ENCODE measurements around the gene RHO.

The RHO gene

DNA sequence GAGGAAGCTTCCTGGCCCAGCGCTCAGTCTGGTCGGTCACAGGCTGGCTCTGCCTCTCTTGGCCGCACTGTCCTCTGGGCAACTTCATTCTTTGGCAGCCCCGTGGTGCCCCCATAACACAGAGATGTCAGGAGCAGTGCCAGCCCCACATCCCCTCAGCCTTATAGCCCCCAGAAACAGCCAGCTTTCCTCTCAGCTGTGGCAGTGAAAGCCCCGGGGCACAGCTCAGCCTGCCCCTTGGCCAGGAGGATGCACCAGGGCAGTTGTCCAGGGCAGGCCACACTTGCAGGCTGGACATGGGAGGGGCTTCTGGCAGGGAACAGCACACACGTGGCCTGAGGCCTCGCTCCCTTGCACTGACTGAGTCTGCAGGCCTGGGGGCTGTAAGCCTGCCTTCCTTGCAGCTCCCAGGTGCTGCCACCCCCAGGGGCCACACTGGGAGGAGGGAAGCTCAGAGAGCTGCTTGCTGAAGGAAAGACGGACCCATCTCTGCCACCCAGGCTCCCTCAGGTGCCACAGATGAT, 10.3 kb upstream of the RHO start:
- Histone ChIP-seq H3K4me3 (no peak overlapping the region), H3K27ac (no peak overlapping the region)

DNA sequence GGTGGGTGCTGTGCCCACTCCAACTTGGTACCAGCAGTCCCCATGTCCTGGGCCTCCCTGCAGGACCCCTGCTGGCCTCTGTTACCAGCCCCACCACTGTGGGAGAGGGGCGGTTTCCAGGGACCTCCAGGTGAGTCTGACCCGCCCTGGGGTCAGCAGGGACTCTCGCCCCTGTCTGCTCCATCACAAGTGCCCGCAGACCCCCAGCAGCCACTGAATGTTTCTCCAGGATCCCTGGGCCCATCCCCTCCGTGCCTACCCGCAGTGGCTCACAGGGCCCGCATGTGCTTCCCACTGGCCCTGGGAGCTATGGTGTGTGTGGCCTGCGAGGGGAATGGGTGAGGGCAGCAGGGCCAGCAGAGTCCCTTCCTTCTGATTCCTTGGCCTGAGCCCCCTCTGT, 9.9 kb upstream of the RHO start:
- Histone ChIP-seq H3K4me3 (no peak overlapping the region), H3K27ac (no peak overlapping the region)

DNA sequence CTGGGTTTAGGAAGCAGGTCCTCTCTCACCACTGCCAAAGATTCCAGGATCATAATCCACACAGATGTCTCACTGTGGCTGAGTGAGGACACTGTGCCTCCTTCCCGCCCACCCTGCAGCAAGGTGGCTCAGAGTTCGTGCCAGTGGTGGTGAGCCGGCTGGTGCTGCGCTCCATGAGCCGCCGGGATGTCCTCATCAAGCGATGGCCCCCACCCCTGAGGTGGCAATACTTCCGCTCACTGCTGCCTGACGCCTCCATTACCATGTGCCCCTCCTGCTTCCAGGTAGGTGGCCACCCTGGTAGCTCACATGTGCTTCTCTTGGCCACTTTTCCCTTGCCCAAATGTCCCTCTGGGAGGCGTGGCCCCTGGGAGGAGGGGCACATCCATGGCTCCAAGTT, 9.0 kb upstream of the RHO start:
- Histone ChIP-seq H3K4me3 (no peak overlapping the region), H3K27ac (no peak overlapping the region)

DNA sequence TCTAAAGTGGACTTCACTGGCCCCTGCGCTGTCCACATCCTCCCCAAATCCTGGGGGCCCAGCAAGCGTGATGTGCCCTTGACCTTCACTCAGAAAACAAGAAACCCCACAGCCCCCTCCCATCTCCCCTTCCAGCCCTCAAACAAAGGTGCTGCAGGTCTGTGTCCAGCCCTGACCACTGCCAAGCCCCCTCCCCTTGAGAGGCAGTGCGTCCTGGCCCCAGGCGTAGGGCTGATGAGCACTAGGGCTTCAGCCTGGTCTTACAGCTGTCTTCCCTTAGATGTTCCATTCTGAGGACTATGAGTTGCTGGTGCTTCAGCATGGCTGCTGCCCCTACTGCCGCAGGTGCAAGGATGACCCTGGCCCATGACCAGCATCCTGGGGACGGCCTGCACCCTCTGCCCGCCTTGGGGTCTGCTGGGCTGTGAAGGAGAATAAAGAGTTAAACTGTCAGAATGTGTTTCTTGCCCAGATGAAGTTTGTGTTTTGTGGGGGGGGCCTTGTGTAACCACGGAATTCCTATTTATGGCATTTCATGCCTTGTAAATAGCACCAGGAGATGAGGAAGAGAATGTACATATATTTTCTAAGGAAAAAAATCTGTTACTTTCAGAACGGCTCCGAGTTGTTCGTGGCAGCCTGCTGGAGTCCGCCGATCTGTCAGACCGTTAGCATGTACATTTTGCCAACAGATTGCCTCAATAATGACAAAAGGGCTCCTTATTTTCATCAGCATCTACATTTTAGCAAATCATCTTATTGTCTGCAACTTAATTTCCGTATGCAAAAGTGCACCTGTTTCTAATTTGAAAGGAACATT, 8.3 kb upstream of the RHO start:
- H3K4me3 ChIP-seq = no peak overlapping the region
- no peak overlapping the region for H3K27ac ChIP-seq

DNA sequence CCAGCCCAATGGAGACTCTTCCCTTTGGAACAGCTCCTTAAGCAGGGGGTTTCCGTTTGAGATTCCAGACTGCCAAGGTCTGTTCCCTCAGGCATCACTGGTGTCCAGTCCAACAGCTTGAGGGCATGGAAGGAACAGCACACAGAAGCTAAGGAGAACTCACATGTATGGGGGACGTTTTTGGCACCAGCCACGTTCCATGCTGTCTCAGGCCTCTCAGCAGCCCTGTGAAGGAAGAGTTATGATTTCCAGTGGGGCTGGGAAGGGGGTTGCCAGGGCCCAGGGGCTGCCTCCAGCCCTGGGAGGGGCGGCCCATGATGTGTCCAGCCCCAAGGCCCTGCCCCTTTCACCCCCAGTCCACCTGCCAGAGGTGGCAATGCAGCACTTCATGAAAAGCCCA, 7.5 kb upstream of the RHO start:
- H3K4me3 ChIP-seq = no peak overlapping the region
- H3K27ac ChIP-seq = no peak overlapping the region

DNA sequence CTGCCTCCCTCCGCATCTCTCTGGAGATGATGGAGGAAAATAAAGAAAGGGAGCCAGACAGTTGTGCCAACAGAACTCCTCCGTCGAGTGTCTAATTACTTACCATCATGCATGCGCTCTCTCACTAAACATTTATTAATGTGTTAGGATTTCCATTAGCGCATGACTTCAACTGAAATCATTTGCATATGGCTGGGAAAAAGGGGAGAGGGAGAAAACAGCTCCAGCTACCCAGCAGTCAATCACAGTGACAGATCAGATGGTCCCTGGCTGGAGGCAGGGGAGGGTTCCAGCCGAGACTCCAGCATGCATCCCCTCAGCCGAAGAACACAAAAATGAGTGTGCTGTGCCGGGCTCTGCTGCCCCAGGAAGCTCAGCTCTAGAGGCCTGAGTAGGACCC, 6.8 kb upstream of the RHO start:
- Histone ChIP-seq H3K27ac (no peak overlapping the region), H3K4me3 (no peak overlapping the region)

DNA sequence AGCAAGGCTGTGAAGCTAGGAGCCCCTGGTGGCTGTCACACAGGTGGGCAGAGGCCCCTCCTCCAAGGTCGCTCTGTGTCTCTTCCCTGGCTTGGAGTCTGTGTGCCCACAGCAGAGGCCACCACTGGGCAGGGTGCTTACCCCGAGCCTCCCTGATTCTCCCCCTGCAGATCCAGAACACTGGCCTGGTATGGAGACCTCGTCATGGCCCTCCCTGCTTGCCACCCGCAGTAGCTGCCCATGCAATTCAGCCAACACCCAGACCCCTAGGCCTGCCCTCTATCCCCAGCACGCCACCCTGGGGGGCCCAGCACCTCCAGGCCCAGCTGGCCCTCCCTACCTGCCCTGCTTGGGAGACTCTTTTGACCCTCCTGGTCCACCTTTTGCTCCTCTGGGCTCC, 5.5 kb upstream of the RHO start:
- no peak overlapping the region for H3K4me3 ChIP-seq
- no peak overlapping the region for H3K27ac ChIP-seq

DNA sequence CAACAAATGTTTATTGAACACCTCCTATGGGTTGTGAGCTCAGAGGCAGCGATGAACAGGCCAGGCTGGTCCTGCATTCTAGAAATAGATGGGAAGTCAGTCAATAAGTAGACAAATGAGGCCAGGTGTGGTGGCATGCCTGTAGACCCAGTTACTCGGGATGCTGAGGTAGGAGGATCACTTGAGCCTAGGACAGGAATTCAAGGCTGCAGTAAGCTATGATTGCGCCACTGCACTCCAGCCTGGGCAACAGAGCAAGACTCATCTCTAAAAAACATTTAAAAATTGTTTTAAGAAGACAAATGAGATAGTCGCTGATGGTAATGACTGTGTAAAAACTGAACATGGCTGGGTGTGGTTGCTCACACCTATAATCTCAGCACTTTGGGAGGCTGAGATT, 4.4 kb upstream of the RHO start:
- H3K4me3 ChIP-seq = no peak overlapping the region
- H3K27ac ChIP-seq = no peak overlapping the region

DNA sequence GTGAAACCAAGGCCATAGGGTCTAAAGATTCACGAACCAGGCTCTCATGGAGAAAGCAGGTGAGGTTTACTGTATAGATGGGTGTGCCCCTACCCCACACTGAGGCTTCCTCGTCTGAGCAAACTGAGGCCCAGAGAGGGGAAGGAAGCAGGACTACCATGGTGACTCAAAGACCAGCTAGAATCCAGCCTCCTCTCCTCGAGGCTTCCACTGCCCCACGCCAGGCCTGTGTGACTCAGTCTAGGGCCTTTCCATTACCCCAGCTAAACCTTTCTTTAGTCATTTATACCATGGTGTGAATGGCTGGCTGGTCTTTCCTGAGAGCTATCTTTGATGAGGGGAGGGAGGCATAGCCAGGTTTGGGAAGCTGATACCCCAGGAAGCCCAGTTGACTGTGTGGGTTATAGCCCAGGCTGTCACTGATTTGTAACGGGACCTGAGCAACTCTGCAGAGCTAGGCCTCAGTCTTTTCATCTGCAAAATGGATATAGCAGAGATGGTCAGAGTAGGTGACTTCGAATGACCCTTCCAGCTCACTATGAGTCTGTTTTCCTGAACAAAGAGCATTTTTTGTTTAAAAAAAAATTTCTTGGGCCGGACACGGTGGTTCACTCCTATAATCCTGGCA, 3.0 kb upstream of the RHO start:
- Histone ChIP-seq H3K4me3 (no peak overlapping the region), H3K27ac (peak overlapping the region in 4 of 21 experiments; percentile 4 to 63 (median 34))

DNA sequence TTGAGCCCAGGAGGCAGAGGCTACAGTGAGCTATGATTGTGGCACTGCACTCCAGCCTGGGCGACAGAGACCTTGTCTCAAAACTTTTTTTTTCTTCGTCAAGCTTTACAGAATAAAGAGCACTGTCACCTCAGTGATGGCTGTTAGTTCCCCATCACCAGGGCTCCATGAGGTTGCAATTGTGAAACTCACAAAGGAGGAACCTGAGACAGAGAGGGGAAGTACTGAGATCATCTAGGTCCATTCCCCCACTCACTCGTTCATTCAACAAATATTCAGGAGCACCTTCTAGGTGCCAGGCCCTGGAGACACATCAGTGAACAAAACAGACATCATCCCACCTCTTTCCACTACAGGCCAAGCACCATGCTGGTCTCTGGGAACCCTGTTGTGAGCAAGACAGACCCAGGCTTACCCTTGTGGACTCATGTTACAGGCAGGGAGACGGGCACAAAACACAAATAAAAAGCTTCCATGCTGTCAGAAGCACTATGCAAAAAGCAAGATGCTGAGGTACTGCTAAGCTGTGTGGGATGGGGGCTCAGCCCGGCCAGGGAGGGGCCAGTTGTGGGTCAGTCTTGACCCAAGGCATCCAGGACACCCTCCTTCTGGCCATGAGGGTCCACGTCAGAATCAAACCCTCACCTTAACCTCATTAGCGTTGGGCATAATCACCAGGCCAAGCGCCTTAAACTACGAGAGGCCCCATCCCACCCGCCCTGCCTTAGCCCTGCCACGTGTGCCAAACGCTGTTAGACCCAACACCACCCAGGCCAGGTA, 2.1 kb upstream of the RHO start:
- H3K27ac ChIP-seq = peak overlapping the region in 3 of 21 experiments; percentile 26 to 63 (median 43)

DNA sequence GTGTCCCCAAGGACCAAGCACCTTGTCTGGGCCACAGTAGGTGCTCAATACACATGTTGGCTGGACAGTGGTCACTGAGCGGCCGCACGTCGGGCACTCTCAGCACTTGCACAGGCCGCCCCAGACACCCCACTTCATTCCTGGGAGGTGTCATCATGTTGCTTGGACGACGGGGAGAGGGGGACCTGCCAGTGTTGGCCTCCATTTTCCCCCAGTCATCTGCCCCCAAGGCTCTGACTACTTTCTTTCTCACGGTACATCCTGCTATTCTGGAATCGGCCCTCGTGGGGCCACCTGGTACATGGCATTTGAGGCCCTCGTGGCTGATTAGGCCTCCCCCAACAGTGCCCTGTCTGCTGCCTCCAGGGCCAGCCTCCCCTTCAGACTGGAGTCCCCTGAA, 1.2 kb upstream of the RHO start:
- H3K27ac ChIP-seq = no peak overlapping the region
- no peak overlapping the region for H3K4me3 ChIP-seq

More for the DNA sequence above, 2.1 kb upstream of the RHO start:
- H3K4me3 ChIP-seq = no peak overlapping the region

DNA sequence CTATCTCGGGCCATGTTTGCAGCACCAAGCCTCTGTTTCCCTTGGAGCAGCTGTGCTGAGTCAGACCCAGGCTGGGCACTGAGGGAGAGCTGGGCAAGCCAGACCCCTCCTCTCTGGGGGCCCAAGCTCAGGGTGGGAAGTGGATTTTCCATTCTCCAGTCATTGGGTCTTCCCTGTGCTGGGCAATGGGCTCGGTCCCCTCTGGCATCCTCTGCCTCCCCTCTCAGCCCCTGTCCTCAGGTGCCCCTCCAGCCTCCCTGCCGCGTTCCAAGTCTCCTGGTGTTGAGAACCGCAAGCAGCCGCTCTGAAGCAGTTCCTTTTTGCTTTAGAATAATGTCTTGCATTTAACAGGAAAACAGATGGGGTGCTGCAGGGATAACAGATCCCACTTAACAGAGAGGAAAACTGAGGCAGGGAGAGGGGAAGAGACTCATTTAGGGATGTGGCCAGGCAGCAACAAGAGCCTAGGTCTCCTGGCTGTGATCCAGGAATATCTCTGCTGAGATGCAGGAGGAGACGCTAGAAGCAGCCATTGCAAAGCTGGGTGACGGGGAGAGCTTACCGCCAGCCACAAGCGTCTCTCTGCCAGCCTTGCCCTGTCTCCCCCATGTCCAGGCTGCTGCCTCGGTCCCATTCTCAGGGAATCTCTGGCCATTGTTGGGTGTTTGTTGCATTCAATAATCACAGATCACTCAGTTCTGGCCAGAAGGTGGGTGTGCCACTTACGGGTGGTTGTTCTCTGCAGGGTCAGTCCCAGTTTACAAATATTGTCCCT, 1.2 kb downstream of the RHO start:
- H3K27ac ChIP-seq = no peak overlapping the region

DNA sequence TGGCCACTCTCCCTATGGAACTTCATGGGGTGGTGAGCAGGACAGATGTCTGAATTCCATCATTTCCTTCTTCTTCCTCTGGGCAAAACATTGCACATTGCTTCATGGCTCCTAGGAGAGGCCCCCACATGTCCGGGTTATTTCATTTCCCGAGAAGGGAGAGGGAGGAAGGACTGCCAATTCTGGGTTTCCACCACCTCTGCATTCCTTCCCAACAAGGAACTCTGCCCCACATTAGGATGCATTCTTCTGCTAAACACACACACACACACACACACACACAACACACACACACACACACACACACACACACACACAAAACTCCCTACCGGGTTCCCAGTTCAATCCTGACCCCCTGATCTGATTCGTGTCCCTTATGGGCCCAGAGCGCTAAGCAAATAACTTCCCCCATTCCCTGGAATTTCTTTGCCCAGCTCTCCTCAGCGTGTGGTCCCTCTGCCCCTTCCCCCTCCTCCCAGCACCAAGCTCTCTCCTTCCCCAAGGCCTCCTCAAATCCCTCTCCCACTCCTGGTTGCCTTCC, 1.9 kb downstream of the RHO start:
- H3K27ac ChIP-seq = no peak overlapping the region
- H3K4me3 ChIP-seq = no peak overlapping the region

More for the DNA sequence above, 1.2 kb downstream of the RHO start:
- no peak overlapping the region for H3K4me3 ChIP-seq

DNA sequence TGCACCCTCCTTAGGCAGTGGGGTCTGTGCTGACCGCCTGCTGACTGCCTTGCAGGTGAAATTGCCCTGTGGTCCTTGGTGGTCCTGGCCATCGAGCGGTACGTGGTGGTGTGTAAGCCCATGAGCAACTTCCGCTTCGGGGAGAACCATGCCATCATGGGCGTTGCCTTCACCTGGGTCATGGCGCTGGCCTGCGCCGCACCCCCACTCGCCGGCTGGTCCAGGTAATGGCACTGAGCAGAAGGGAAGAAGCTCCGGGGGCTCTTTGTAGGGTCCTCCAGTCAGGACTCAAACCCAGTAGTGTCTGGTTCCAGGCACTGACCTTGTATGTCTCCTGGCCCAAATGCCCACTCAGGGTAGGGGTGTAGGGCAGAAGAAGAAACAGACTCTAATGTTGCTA, 2.4 kb downstream of the RHO start:
- no peak overlapping the region for H3K27ac ChIP-seq
- H3K4me3 ChIP-seq = no peak overlapping the region

DNA sequence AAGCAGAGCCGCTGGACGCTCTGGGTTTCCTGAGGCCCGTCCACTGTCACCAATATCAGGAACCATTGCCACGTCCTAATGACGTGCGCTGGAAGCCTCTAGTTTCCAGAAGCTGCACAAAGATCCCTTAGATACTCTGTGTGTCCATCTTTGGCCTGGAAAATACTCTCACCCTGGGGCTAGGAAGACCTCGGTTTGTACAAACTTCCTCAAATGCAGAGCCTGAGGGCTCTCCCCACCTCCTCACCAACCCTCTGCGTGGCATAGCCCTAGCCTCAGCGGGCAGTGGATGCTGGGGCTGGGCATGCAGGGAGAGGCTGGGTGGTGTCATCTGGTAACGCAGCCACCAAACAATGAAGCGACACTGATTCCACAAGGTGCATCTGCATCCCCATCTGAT, 3.3 kb downstream of the RHO start:
- no peak overlapping the region for H3K27ac ChIP-seq
- H3K4me3 ChIP-seq = no peak overlapping the region

DNA sequence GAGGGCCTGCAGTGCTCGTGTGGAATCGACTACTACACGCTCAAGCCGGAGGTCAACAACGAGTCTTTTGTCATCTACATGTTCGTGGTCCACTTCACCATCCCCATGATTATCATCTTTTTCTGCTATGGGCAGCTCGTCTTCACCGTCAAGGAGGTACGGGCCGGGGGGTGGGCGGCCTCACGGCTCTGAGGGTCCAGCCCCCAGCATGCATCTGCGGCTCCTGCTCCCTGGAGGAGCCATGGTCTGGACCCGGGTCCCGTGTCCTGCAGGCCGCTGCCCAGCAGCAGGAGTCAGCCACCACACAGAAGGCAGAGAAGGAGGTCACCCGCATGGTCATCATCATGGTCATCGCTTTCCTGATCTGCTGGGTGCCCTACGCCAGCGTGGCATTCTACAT, 3.8 kb downstream of the RHO start:
- H3K27ac ChIP-seq = no peak overlapping the region
- no peak overlapping the region for H3K4me3 ChIP-seq

DNA sequence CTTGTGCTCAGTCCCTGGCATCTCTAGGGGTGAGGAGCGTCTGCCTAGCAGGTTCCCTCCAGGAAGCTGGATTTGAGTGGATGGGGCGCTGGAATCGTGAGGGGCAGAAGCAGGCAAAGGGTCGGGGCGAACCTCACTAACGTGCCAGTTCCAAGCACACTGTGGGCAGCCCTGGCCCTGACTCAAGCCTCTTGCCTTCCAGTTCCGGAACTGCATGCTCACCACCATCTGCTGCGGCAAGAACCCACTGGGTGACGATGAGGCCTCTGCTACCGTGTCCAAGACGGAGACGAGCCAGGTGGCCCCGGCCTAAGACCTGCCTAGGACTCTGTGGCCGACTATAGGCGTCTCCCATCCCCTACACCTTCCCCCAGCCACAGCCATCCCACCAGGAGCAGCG, 5.0 kb downstream of the RHO start:
- Histone ChIP-seq H3K4me3 (no peak overlapping the region), H3K27ac (no peak overlapping the region)

DNA sequence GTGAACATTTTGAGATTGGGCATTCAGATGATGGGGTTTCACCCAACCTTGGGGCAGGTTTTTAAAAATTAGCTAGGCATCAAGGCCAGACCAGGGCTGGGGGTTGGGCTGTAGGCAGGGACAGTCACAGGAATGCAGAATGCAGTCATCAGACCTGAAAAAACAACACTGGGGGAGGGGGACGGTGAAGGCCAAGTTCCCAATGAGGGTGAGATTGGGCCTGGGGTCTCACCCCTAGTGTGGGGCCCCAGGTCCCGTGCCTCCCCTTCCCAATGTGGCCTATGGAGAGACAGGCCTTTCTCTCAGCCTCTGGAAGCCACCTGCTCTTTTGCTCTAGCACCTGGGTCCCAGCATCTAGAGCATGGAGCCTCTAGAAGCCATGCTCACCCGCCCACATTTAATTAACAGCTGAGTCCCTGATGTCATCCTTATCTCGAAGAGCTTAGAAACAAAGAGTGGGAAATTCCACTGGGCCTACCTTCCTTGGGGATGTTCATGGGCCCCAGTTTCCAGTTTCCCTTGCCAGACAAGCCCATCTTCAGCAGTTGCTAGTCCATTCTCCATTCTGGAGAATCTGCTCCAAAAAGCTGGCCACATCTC, 6.1 kb downstream of the RHO start:
- no peak overlapping the region for H3K27ac ChIP-seq
- no peak overlapping the region for H3K4me3 ChIP-seq

DNA sequence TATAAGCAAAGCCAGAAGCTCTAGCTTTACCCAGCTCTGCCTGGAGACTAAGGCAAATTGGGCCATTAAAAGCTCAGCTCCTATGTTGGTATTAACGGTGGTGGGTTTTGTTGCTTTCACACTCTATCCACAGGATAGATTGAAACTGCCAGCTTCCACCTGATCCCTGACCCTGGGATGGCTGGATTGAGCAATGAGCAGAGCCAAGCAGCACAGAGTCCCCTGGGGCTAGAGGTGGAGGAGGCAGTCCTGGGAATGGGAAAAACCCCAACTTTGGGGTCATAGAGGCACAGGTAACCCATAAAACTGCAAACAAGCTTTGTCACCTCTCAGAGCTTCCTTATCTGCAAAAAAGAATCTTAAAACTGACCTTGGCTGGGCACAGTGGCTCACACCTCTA, 6.6 kb downstream of the RHO start:
- Histone ChIP-seq H3K27ac (no peak overlapping the region), H3K4me3 (no peak overlapping the region)

Data from skin epidermis (tissue), 12 donors.